ENCODE data around the gene ACAN. TPM values are rescaled to one million over a fixed set of nuclear protein-coding genes. Genes with fewer than 3 reads are reported as not detected.

Gene ACAN
- total and polyA plus RNA-seq, 5 donors from 2014 or later, result 0.06 to 0.32 TPM; not detected in 3

DNA sequence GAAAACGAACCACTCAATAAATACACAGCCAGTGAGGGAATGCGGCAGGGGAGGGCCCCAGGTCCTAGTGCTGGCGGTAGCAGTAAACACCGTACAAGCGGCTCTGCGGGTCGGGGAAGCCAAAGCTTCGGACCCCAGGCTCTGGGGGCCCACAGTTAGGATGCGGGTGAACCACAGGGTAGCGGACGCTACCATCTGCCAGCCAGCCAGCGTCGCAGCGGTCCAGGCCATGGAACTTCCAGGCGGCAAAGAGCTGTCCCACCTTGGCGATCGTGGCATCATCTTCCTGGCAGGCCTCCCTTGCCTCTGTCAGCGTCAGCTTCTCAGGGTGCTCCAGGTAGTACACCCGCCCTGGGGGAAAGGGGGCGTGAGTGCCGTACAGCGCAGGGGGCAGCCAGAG, 74.7 kb downstream of the ACAN start:
- ATAC-seq (ENCODE audit: low read depth in 2 of 2), result no peak
- no peak overlapping the region for H3K4me3 ChIP-seq (ENCODE audit: low read depth, low read length)
- Mint-ChIP-seq H3K36me3 (peaks cover 53% of the 10 kb centered on the region), H3K9me3 (no peaks in the 10 kb centered on the region), H3K4me3 (no peak overlapping the region), H3K4me1 (peaks cover 0 to 19% (median 10%) of the 10 kb centered on the region in 4 donors), H3K27ac (peak overlapping the region in 1 of 3 donors; percentile 20), H3K27me3 (no peaks in the 10 kb centered on the region)
- H3K27me3 ChIP-seq (ENCODE audit: control insufficient read depth, insufficient read depth, low read length), result no peaks in the 10 kb centered on the region
- H3K4me1 ChIP-seq (ENCODE audit: control insufficient read depth, insufficient read depth, low read length, poor library complexity, severe bottlenecking), result no peaks in the 10 kb centered on the region
- H3K27ac ChIP-seq (ENCODE audit: insufficient read depth, low read length, poor library complexity, severe bottlenecking), result no peak overlapping the region
- peaks cover 71% of the 10 kb centered on the region for H3K36me3 ChIP-seq (ENCODE audit: control insufficient read depth, insufficient read depth, low read length)
- H3K9me3 ChIP-seq (ENCODE audit: control insufficient read depth in 2 of 2, low read length in 2 of 2), result no peaks in the 10 kb centered on the region
- no peak for DNase-seq

- no peak overlapping the region for H3K4me3 ChIP-seq (ENCODE audit: low read depth, low read length)
- H3K27me3 ChIP-seq (ENCODE audit: control insufficient read depth, insufficient read depth, low read length), result no peaks in the 10 kb centered on the region
- H3K9me3 ChIP-seq (ENCODE audit: control insufficient read depth in 2 of 2, low read length in 2 of 2), result no peaks in the 10 kb centered on the region
- Mint-ChIP-seq H3K9me3 (no peaks in the 10 kb centered on the region), H3K36me3 (peaks cover 60% of the 10 kb centered on the region), H3K4me1 (peaks cover 0 to 26% (median 11%) of the 10 kb centered on the region in 4 donors), H3K27me3 (no peaks in the 10 kb centered on the region), H3K27ac (no peak overlapping the region), H3K4me3 (no peak overlapping the region)
- no peaks in the 10 kb centered on the region for H3K4me1 ChIP-seq (ENCODE audit: control insufficient read depth, insufficient read depth, low read length, poor library complexity, severe bottlenecking)
- DNase-seq (peak in 2 of 3 donors; percentile 27 to 56), ATAC-seq (ENCODE audit: low read depth in 2 of 2) (peak; percentile 50 to 63)
- H3K36me3 ChIP-seq (ENCODE audit: control insufficient read depth, insufficient read depth, low read length), result peaks cover 80% of the 10 kb centered on the region
- H3K27ac ChIP-seq (ENCODE audit: insufficient read depth, low read length, poor library complexity, severe bottlenecking), result no peak overlapping the region
Measured at GRCh38 chr15:88878720-88879184, 75.5 kb downstream of the ACAN start.

GRCh38 chr15:88880944-88881740, 77.9 kb downstream of the ACAN start:
- Histone ChIP-seq H3K27me3 (ENCODE audit: control insufficient read depth, insufficient read depth, low read length) (no peaks in the 10 kb centered on the region), H3K4me1 (ENCODE audit: control insufficient read depth, insufficient read depth, low read length, poor library complexity, severe bottlenecking) (no peaks in the 10 kb centered on the region), H3K9me3 (ENCODE audit: control insufficient read depth in 2 of 2, low read length in 2 of 2) (no peaks in the 10 kb centered on the region), H3K36me3 (ENCODE audit: control insufficient read depth, insufficient read depth, low read length) (peaks cover 92% of the 10 kb centered on the region), H3K27ac (ENCODE audit: insufficient read depth, low read length, poor library complexity, severe bottlenecking) (no peak overlapping the region), H3K4me3 (ENCODE audit: low read depth, low read length) (no peak overlapping the region)
- no peaks in the 10 kb centered on the region for H3K9me3 Mint-ChIP-seq
- peaks cover 59% of the 10 kb centered on the region for H3K36me3 Mint-ChIP-seq
- peaks cover 0 to 35% (median 16%) of the 10 kb centered on the region in 4 donors for H3K4me1 Mint-ChIP-seq
- no peak overlapping the region for H3K27ac Mint-ChIP-seq
- ATAC-seq (ENCODE audit: low read depth in 2 of 2), result no peak
- no peak for DNase-seq
- H3K4me3 Mint-ChIP-seq, result peak overlapping the region in 1 of 4 donors; percentile 51
- no peaks in the 10 kb centered on the region for H3K27me3 Mint-ChIP-seq

DNA sequence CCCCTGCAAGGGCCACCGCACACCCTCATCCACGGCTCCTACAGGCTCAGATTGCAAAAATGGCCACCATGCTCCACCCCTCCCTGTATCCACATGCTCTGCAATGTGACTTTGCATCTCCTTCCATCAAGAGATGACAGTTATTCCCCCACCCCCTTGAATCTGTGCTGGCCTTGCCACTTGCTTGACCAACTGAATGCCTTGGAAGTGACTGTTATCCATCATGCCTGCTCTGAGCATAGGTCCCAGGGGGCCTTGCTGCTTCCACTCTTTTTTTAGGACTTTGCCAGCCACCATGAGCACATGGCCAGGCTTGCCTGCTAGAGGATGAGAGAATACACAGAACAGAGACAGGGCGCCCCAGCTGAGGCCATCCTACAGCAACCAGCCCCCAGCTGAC, 78.5 kb downstream of the ACAN start:
- H3K4me3 ChIP-seq (ENCODE audit: low read depth, low read length), result no peak overlapping the region
- H3K27me3 ChIP-seq (ENCODE audit: control insufficient read depth, insufficient read depth, low read length), result no peaks in the 10 kb centered on the region
- Mint-ChIP-seq H3K36me3 (peaks cover 53% of the 10 kb centered on the region), H3K27ac (peak overlapping the region in 1 of 3 donors; percentile 26), H3K4me1 (peaks cover 0 to 37% (median 16%) of the 10 kb centered on the region in 4 donors), H3K27me3 (no peaks in the 10 kb centered on the region), H3K9me3 (no peaks in the 10 kb centered on the region), H3K4me3 (no peak overlapping the region)
- no peaks in the 10 kb centered on the region for H3K4me1 ChIP-seq (ENCODE audit: control insufficient read depth, insufficient read depth, low read length, poor library complexity, severe bottlenecking)
- peaks cover 88% of the 10 kb centered on the region for H3K36me3 ChIP-seq (ENCODE audit: control insufficient read depth, insufficient read depth, low read length)
- no peaks in the 10 kb centered on the region for H3K9me3 ChIP-seq (ENCODE audit: control insufficient read depth in 2 of 2, low read length in 2 of 2)
- no peak overlapping the region for H3K27ac ChIP-seq (ENCODE audit: insufficient read depth, low read length, poor library complexity, severe bottlenecking)
- ATAC-seq (ENCODE audit: low read depth in 2 of 2) (no peak), DNase-seq (no peak)

GRCh38 chr15:88882785-88883184, 79.5 kb downstream of the ACAN start:
- peaks cover 85% of the 10 kb centered on the region for H3K36me3 ChIP-seq (ENCODE audit: control insufficient read depth, insufficient read depth, low read length)
- DNase-seq, result no peak
- peaks cover 0 to 37% (median 16%) of the 10 kb centered on the region in 4 donors for H3K4me1 Mint-ChIP-seq
- H3K4me3 Mint-ChIP-seq, result no peak overlapping the region
- H3K27ac ChIP-seq (ENCODE audit: insufficient read depth, low read length, poor library complexity, severe bottlenecking), result no peak overlapping the region
- H3K27me3 Mint-ChIP-seq, result no peaks in the 10 kb centered on the region
- H3K27ac Mint-ChIP-seq, result no peak overlapping the region
- no peaks in the 10 kb centered on the region for H3K4me1 ChIP-seq (ENCODE audit: control insufficient read depth, insufficient read depth, low read length, poor library complexity, severe bottlenecking)
- no peak for ATAC-seq (ENCODE audit: low read depth in 2 of 2)
- no peaks in the 10 kb centered on the region for H3K27me3 ChIP-seq (ENCODE audit: control insufficient read depth, insufficient read depth, low read length)
- peaks cover 56% of the 10 kb centered on the region for H3K36me3 Mint-ChIP-seq
- no peaks in the 10 kb centered on the region for H3K9me3 Mint-ChIP-seq
- H3K4me3 ChIP-seq (ENCODE audit: low read depth, low read length), result no peak overlapping the region
- no peaks in the 10 kb centered on the region for H3K9me3 ChIP-seq (ENCODE audit: control insufficient read depth in 2 of 2, low read length in 2 of 2)

GRCh38 chr15:88887068-88887580, 83.9 kb downstream of the ACAN start:
- H3K27ac Mint-ChIP-seq, result peak overlapping the region in 1 of 3 donors; percentile 51
- H3K9me3 Mint-ChIP-seq, result no peaks in the 10 kb centered on the region
- ATAC-seq (ENCODE audit: low read depth in 2 of 2) (no peak), DNase-seq (no peak)
- H3K4me3 Mint-ChIP-seq, result peak overlapping the region in 1 of 4 donors; percentile 58
- H3K36me3 ChIP-seq (ENCODE audit: control insufficient read depth, insufficient read depth, low read length), result peaks cover 62% of the 10 kb centered on the region
- peaks cover 10% of the 10 kb centered on the region for H3K4me1 ChIP-seq (ENCODE audit: control insufficient read depth, insufficient read depth, low read length, poor library complexity, severe bottlenecking)
- peaks cover 36% of the 10 kb centered on the region for H3K36me3 Mint-ChIP-seq
- H3K4me1 Mint-ChIP-seq, result peaks cover 0 to 57% (median 22%) of the 10 kb centered on the region in 4 donors
- H3K9me3 ChIP-seq (ENCODE audit: control insufficient read depth in 2 of 2, low read length in 2 of 2), result no peaks in the 10 kb centered on the region
- no peak overlapping the region for H3K4me3 ChIP-seq (ENCODE audit: low read depth, low read length)
- H3K27ac ChIP-seq (ENCODE audit: insufficient read depth, low read length, poor library complexity, severe bottlenecking), result no peak overlapping the region
- H3K27me3 Mint-ChIP-seq, result no peaks in the 10 kb centered on the region
- H3K27me3 ChIP-seq (ENCODE audit: control insufficient read depth, insufficient read depth, low read length), result no peaks in the 10 kb centered on the region

- Histone ChIP-seq H3K4me1 (ENCODE audit: control insufficient read depth, insufficient read depth, low read length, poor library complexity, severe bottlenecking) (peaks cover 16% of the 10 kb centered on the region), H3K27ac (ENCODE audit: insufficient read depth, low read length, poor library complexity, severe bottlenecking) (no peak overlapping the region), H3K36me3 (ENCODE audit: control insufficient read depth, insufficient read depth, low read length) (peaks cover 53% of the 10 kb centered on the region), H3K27me3 (ENCODE audit: control insufficient read depth, insufficient read depth, low read length) (no peaks in the 10 kb centered on the region), H3K4me3 (ENCODE audit: low read depth, low read length) (no peak overlapping the region), H3K9me3 (ENCODE audit: control insufficient read depth in 2 of 2, low read length in 2 of 2) (no peaks in the 10 kb centered on the region)
- Mint-ChIP-seq H3K36me3 (peaks cover 23% of the 10 kb centered on the region), H3K4me1 (peaks cover 0 to 60% (median 17%) of the 10 kb centered on the region in 4 donors), H3K27ac (no peak overlapping the region), H3K27me3 (no peaks in the 10 kb centered on the region), H3K9me3 (no peaks in the 10 kb centered on the region), H3K4me3 (peak overlapping the region in 1 of 4 donors; percentile 22)
- no peak for DNase-seq
- no peak for ATAC-seq (ENCODE audit: low read depth in 2 of 2)
Measured at GRCh38 chr15:88888719-88889118, 85.5 kb downstream of the ACAN start.

Data from CD4-positive, CD25-positive, alpha-beta regulatory T cell (primary cell).